ENCODE data around the gene ENPP6. TPM values are rescaled to one million over a fixed set of nuclear protein-coding genes. Genes with fewer than 3 reads are reported as not detected.
A peak's percentile ranks its signal among the peaks of the same experiment; 100 is the strongest.

ENPP6 gene
- not detected in 2 replicates for total RNA-seq

GRCh38 chr4:184217634-184218033 lies at the start of gene ENPP6:
Gene ENPP6 (minus strand): TSS chr4:184217873. CDS start chr4:184217819, 54 bp downstream.
- POLR2A ChIA-PET: no interaction called here
- CTCF ChIA-PET: no interaction called here
- Mint-ChIP-seq H3K9me3 (no peaks in the 10 kb centered on the region), H3K36me3 (ENCODE audit: low read depth) (no peaks in the 10 kb centered on the region), H3K27ac (no peak within 1 kb of the TSS), H3K4me3 (no peak within 1 kb of the TSS), H3K27me3 (peaks cover 19% of the 10 kb centered on the region), H3K4me1 (no peaks in the 10 kb centered on the region)
- TF ChIP-seq, protein P1, sequence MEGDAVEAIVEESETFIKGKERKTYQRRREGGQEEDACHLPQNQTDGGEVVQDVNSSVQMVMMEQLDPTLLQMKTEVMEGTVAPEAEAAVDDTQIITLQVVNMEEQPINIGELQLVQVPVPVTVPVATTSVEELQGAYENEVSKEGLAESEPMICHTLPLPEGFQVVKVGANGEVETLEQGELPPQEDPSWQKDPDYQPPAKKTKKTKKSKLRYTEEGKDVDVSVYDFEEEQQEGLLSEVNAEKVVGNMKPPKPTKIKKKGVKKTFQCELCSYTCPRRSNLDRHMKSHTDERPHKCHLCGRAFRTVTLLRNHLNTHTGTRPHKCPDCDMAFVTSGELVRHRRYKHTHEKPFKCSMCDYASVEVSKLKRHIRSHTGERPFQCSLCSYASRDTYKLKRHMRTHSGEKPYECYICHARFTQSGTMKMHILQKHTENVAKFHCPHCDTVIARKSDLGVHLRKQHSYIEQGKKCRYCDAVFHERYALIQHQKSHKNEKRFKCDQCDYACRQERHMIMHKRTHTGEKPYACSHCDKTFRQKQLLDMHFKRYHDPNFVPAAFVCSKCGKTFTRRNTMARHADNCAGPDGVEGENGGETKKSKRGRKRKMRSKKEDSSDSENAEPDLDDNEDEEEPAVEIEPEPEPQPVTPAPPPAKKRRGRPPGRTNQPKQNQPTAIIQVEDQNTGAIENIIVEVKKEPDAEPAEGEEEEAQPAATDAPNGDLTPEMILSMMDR (IDR thresholded peaks at IDR 0.05): no peak
- intact Hi-C loops (cut with micrococcal nuclease): no loop called here
- ATAC-seq (ENCODE audit: low read depth) (no peak), DNase-seq (no peak)

DNA sequence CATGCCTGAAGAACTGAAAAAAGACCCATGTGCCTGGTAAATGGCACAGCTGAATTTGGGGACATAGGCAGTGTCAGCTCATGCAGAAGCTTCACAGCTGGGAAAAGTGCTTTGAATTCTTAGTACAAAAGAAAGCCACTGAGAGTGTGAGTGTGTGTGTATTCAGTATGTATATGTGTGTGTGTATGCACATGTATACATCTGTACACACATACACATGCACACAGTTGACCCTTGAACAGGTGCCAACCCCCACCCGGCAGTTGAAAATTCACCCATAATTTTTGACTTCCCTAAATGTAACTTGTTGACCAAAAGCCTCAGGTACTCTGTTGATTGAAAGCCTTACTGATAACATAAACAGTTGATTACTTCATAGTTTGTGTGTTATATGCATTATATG lies 49.5 kb upstream of the ENPP6 start:
- peaks cover 66% of the 10 kb centered on the region for H3K4me1 Mint-ChIP-seq
- H3K36me3 Mint-ChIP-seq (ENCODE audit: low read depth): no peaks in the 10 kb centered on the region
- CTCF ChIA-PET: interaction anchor here (7.5 kb wide), 1 partner anchor 15 kb away, joined by 119 read pairs; no protein-coding TSS in a partner anchor
- ATAC-seq (ENCODE audit: low read depth) (no peak), DNase-seq (no peak)
- H3K9me3 Mint-ChIP-seq: no peaks in the 10 kb centered on the region
- H3K27ac Mint-ChIP-seq: peak overlapping the region; percentile 97
- POLR2A ChIA-PET: interaction anchor here (0.7 to 8.3 kb wide), 15 partner anchors 15 to 467 kb away, joined by 3 to 177 read pairs (median 11); partner anchors contain the start of genes CASP3, CENPU and IRF2
- TF ChIP-seq, protein P1 (IDR thresholded peaks at IDR 0.05): no peak
- peak overlapping the region; percentile 84 for H3K4me3 Mint-ChIP-seq
- no peaks in the 10 kb centered on the region for H3K27me3 Mint-ChIP-seq
- intact Hi-C loops (cut with micrococcal nuclease): loop anchor here (5.0 to 10.0 kb wide), 2 partner anchors 868 to 945 kb away; no protein-coding TSS in a partner anchor

DNA sequence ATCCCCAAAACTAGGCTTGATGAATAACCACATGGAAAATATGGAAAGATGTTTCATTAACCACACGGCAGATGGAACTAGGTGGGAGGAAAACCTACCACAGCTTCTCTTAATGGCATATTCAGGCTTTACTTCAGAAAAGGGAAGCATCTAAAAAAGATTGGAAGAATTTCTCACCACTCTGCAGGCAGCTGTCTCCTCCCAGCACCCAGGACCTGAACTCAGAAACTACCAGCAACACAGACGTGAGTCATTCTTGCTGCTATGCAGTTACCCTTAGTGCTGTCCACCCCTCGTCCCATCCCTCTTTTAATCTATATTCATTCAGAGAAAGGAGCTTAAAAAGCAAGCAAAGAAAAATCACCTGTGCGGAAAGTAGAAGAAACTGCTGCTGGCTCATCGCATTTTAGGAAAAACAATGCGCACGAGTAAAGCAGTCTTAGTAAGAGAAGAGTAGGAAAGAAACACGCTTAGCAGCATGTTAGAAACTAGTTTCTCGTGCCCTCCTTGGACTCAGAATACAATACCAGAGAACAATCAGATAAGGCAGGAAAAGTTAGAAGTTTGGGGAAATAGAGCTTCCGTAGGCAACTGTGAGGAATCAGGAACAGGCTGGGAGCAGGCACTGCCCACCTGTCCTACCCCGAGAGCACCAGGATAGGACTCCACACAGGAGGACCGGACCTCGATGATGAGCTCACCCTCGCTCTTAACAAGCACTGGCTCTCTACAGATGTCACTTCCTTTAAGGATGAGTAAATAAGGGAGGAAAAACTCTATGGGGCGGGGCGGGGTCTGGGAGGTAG lies 48.1 kb upstream of the ENPP6 start:
- peaks cover 65% of the 10 kb centered on the region for H3K4me1 Mint-ChIP-seq
- no peaks in the 10 kb centered on the region for H3K36me3 Mint-ChIP-seq (ENCODE audit: low read depth)
- H3K4me3 Mint-ChIP-seq: peak overlapping the region; percentile 67
- TF ChIP-seq, protein P1 (IDR thresholded peaks at IDR 0.05): no peak
- H3K9me3 Mint-ChIP-seq: no peaks in the 10 kb centered on the region
- peak overlapping the region; percentile 97 for H3K27ac Mint-ChIP-seq
- POLR2A ChIA-PET: interaction anchor here (0.6 to 8.3 kb wide), 20 partner anchors 9 to 477 kb away, joined by 3 to 177 read pairs (median 7); partner anchors contain the start of genes CASP3, CENPU, IRF2 and PRIMPOL
- intact Hi-C loops (cut with micrococcal nuclease): loop anchor here (5.0 to 10.0 kb wide), 2 partner anchors 869 to 947 kb away; no protein-coding TSS in a partner anchor
- CTCF ChIA-PET: interaction anchor here (0.9 to 7.5 kb wide), 17 partner anchors 8 to 718 kb away, joined by 3 to 119 read pairs (median 11); partner anchors contain the start of gene IRF2
- no peak for DNase-seq
- H3K27me3 Mint-ChIP-seq: no peaks in the 10 kb centered on the region
- ATAC-seq (ENCODE audit: low read depth): no peak

- Mint-ChIP-seq H3K9me3 (no peaks in the 10 kb centered on the region), H3K4me3 (peak overlapping the region; percentile 25), H3K36me3 (ENCODE audit: low read depth) (no peaks in the 10 kb centered on the region), H3K27ac (peak overlapping the region; percentile 60), H3K4me1 (peaks cover 48% of the 10 kb centered on the region), H3K27me3 (no peaks in the 10 kb centered on the region)
- POLR2A ChIA-PET: interaction anchor here (0.7 to 8.3 kb wide), 21 partner anchors 13 to 563 kb away, joined by 3 to 177 read pairs (median 7); partner anchors contain the start of genes CASP3, CENPU, IRF2 and PRIMPOL
- CTCF ChIA-PET: interaction anchor here (0.6 to 7.5 kb wide), 61 partner anchors 9 to 870 kb away, joined by 3 to 119 read pairs (median 5); partner anchors contain the start of genes CASP3, CENPU, IRF2 and PRIMPOL
- intact Hi-C loops (cut with micrococcal nuclease): loop anchor here (1.0 to 10.0 kb wide), 16 partner anchors 19 to 871 kb away; partner anchors contain the start of genes CASP3, IRF2 and PRIMPOL
- DNase-seq (peak; percentile 80), ATAC-seq (ENCODE audit: low read depth) (peak; percentile 20)
- TF ChIP-seq, protein P1 (IDR thresholded peaks at IDR 0.05): peak; percentile 71
These were observed 46.4 kb upstream of the ENPP6 start for GRCh38 chr4:184263910-184264732.

Measured in activated B cell treated with CpG ODN at 0.5 μM for 24 hours (primary cell).